Gastrocnemius medialis (tissue), 4 donors: ENCODE results near the gene C5AR1. TPM values are rescaled to one million over a fixed set of nuclear protein-coding genes. Genes with fewer than 3 reads are reported as not detected.
A peak's percentile ranks its signal among the peaks of the same experiment; 100 is the strongest.
"Not testable (repeated sequence)": the region's sequence is repeated elsewhere in the genome, so short reads cannot be mapped to it uniquely, and the experiment has no call there.

Experiments
- ATAC-seq, 2 donors: fragments of 150-250 bp; one replicate each; pipeline ENCODE4 v1.9.1; 2016
- DNase-seq, 2 donors: peaks; one replicate each; pipeline ENCODE4 v3.0.0-alpha.2; 2019
- H3K27ac ChIP-seq, 4 donors: fragments of 200-600 bp; sonication (generic); 1 replicate in 1 of 4; 2 replicates in 3 of 4; pipeline ENCODE4 v1.5.1; 2016 to 2018; ENCODE audit warnings: mild to moderate bottlenecking in 2 of 4, moderate library complexity in 1 of 4
- H3K27me3 ChIP-seq, 3 donors: fragments of 200-600 bp; sonication (generic) in 2 of 3; 1 replicate in 1 of 3; 2 replicates in 2 of 3; pipeline versions ENCODE4 v1.5.1 to v1.6.0; 2016 to 2019; ENCODE audit warnings: mild to moderate bottlenecking in 1 of 3, moderate library complexity in 1 of 3
- H3K36me3 ChIP-seq, 2 donors: fragments of 200-600 bp; sonication (generic) in 1 of 2; one replicate each; pipeline ENCODE4 v1.5.1; 2017 to 2018
- H3K4me1 ChIP-seq, 2 donors: fragments of 200-600 bp; sonication (generic) in 1 of 2; one replicate each; pipeline ENCODE4 v1.5.1; 2016 to 2017; ENCODE audit warnings: mild to moderate bottlenecking in 2 of 2
- H3K4me3 ChIP-seq, 4 donors: fragments of 200-600 bp; sonication (generic) in 3 of 4; 1 replicate in 1 of 4; 2 replicates in 3 of 4; pipeline ENCODE4 v1.5.1; 2016 to 2019; ENCODE audit warnings: mild to moderate bottlenecking in 2 of 4
- H3K9me3 ChIP-seq, 3 donors: fragments of 200-600 bp; sonication (generic) in 2 of 3; 1 replicate in 1 of 3; 2 replicates in 2 of 3; pipeline ENCODE4 v1.5.1; 2016 to 2019
- POLR2A ChIP-seq, 2 donors: fragments of 450-650 bp; IDR thresholded peaks; one replicate each; pipeline ENCODE4 v1.6.1; 2017; ENCODE audit warnings: antibody characterized with exemption in 2 of 2, mild to moderate bottlenecking in 2 of 2, moderate library complexity in 2 of 2
- in situ Hi-C, 4 donors: fragments of 200-750 bp; cut with MboI; loops; one replicate each; pipeline versions ENCODE4 v1.15.0 to v1.8.0; 2017; ENCODE audit warnings: low sequenced_read_pairs in 4 of 4
- intact Hi-C: fragments of 100-400 bp; cut with DNase I; formaldehyde crosslinking; loops from one replicate; pipeline ENCODE4 v1.15.1; 2023; ENCODE audit warnings: low total_unique reads
- total RNA-seq, 4 donors: library from RNA; depleted of rRNA; stranded (reverse); fragments of >200 nt; gene quantifications; one replicate each; pipeline versions ENCODE4 v1.1.0 to v1.2.3, GENCODE V29; 2016
- TF ChIP-seq, protein P1 (sequence below), 5 experiments: fragments of 450-650 bp in 3 of 5; fragments of 200-600 bp in 2 of 5; sonication (generic) in 2 of 5; IDR thresholded peaks in 4 of 5; conservative IDR thresholded peaks in 1 of 5; 1 replicate in 4 of 5; 2 replicates in 1 of 5; pipeline ENCODE4 v1.5.1; 2016 to 2019; ENCODE audit warnings: antibody characterized with exemption in 5 of 5, mild to moderate bottlenecking in 3 of 5, moderate library complexity in 3 of 5

The C5AR1 gene
- 1 to 10 TPM in 3 of 4 donors, under 1 TPM in 1; 0.27 to 3.7 (median 2.1) TPM for total RNA-seq

DNA sequence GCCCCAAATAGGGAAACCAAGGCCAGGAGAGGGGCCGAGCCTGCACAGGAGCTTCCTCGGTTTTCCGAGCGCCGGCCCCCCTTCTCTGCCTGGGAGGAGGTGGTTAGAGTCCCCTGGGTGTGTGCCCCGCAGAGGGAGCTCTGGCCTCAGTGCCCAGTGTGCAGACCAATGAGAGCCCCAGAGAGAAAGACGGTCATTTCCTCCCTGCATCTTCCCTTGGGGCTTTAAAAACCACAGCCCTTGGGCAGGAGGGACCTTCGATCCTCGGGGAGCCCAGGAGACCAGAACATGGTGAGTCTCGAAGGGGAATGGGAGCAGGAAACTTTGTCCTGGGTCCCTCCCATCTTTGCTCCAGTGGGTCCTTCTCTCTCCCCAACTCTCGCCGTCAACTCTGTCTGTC is at the start of gene C5AR1:
TSS of gene C5AR1 (plus strand) at position 254 of the 400 bp plus-strand sequence. CDS start at position 289, 35 bp downstream.
- Histone ChIP-seq H3K4me1 (peaks cover 0 to 4% of the 10 kb centered on the region in 2 donors), H3K9me3 (no peaks in the 10 kb centered on the region), H3K27ac (peak within 1 kb of the TSS in 1 of 4 donors; percentile 36), H3K4me3 (peak within 1 kb of the TSS in 1 of 4 donors; percentile 14), H3K27me3 (peaks cover 4 to 25% (median 13%) of the 10 kb centered on the region in 3 donors), H3K36me3 (no peaks in the 10 kb centered on the region)
- intact Hi-C loops (no loop called here), in situ Hi-C loops (no loop called here)
- TF ChIP-seq, protein P1, sequence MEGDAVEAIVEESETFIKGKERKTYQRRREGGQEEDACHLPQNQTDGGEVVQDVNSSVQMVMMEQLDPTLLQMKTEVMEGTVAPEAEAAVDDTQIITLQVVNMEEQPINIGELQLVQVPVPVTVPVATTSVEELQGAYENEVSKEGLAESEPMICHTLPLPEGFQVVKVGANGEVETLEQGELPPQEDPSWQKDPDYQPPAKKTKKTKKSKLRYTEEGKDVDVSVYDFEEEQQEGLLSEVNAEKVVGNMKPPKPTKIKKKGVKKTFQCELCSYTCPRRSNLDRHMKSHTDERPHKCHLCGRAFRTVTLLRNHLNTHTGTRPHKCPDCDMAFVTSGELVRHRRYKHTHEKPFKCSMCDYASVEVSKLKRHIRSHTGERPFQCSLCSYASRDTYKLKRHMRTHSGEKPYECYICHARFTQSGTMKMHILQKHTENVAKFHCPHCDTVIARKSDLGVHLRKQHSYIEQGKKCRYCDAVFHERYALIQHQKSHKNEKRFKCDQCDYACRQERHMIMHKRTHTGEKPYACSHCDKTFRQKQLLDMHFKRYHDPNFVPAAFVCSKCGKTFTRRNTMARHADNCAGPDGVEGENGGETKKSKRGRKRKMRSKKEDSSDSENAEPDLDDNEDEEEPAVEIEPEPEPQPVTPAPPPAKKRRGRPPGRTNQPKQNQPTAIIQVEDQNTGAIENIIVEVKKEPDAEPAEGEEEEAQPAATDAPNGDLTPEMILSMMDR (IDR thresholded peaks at IDR 0.05 in 4 of 5, conservative IDR thresholded peaks at IDR 0.05 in 1 of 5), result no peak
- TF ChIP-seq POLR2A (IDR thresholded peaks at IDR 0.05), result peak; percentile 14 to 42
- peak in 1 of 2 donors; percentile 16 for DNase-seq
- ATAC-seq, result no peak

DNA sequence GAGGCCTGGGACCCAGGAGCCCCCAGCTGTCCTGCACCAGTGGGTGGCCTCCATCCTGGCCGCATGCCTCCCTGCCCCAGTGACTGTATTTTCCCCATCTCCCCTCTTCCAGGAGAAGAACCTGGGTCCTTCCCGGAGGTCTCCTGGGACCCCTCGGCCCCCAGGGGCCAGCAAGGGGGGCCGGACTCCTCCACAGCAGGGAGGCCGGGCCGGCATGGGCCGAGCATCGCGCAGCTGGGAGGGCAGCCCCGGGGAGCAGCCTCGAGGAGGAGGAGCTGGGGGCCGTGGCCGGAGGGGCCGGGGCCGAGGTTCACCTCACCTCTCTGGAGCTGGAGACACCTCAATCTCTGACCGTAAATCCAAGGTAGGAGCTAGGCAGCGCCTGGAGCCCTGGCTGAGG is 49.2 kb upstream of the C5AR1 start:
- ATAC-seq, result no peak
- no peak for DNase-seq

DNA sequence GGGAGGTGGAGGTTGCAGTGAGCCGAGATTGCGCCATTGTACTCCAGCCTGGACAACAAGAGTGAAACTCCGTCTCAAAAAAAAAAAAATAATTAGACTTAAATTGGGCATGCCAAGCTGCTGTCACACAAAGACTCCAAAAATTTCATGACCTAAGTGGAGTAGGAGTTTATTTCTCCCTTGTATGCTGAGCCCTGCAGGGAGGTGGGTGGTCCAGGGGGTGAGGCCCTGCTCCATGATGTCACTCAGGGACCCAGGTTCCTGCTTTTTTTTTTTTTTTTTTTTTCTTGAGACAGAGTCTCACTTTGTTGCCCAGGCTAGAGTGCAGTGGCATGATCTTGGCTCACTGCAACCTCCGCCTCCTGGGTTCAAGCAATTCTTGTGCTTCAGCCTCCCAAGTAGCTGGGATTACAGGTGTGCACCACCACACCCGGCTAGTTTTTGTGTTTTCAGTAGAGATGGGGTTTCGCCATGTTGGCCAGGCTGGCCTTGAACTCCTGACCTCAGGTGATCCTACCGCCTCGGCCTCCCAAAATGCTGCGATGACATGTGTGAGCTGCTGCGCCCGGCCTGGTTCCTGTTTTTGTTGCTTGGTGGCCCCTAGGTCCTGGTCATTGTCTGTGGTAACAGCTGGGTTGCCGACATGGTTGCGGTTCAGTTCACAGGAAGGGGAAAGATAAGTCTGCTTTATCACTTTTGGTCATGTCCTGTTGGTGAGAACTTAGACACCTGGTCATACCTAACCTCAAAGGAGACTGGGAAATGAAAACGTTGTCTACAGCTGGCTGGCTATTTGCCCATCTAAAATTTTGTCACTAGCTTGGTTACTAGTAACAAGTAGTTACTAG is 47.5 kb upstream of the C5AR1 start:
- DNase-seq, H3K4me3 ChIP-seq, H3K27ac ChIP-seq, H3K27me3 ChIP-seq, ATAC-seq, intact Hi-C loops, H3K9me3 ChIP-seq, in situ Hi-C loops: not testable (repeated sequence)
- Histone ChIP-seq H3K4me1 (peaks cover 14 to 20% of the 10 kb centered on the region in 2 donors), H3K36me3 (peaks cover 0 to 69% of the 10 kb centered on the region in 2 donors)

More for the DNA sequence above, 49.2 kb upstream of the C5AR1 start:
- Histone ChIP-seq H3K4me1 (peaks cover 16% of the 10 kb centered on the region in 2 donors), H3K4me3 (no peak overlapping the region), H3K27ac (no peak overlapping the region), H3K9me3 (no peaks in the 10 kb centered on the region), H3K36me3 (peaks cover 0 to 54% of the 10 kb centered on the region in 2 donors), H3K27me3 (no peaks in the 10 kb centered on the region)
- intact Hi-C loops, result no loop called here
- no peak for TF ChIP-seq POLR2A (IDR thresholded peaks at IDR 0.05)
- TF ChIP-seq, protein P1 (IDR thresholded peaks at IDR 0.05 in 4 of 5, conservative IDR thresholded peaks at IDR 0.05 in 1 of 5), result no peak
- in situ Hi-C loops, result no loop called here

DNA sequence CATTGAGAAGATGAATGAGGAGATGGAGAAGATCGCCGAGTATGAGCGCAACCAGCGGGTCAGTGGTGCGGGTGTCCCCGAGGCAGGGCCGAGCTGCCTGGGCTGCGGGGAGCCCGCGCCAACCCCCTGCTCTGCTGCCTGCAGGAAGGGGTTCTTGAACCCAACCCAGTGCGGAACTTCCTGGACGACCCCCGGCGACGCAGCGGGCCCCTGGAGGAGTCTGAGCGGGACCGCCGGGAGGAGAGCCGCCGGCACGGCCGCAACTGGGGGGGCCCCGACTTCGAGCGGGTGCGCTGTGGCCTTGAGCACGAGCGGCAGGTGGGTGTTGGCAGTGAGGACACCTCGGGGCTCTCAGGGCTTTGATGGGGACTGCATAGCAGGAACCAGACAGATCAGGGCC is 45.0 kb upstream of the C5AR1 start:
- H3K27me3 ChIP-seq, result no peaks in the 10 kb centered on the region
- H3K36me3 ChIP-seq, result peaks cover 0 to 64% of the 10 kb centered on the region in 2 donors
- no peak overlapping the region for H3K4me3 ChIP-seq
- in situ Hi-C loops, result no loop called here
- DNase-seq (no peak), ATAC-seq (no peak)
- intact Hi-C loops, result no loop called here
- H3K4me1 ChIP-seq, result peaks cover 6 to 12% of the 10 kb centered on the region in 2 donors
- no peak overlapping the region for H3K27ac ChIP-seq
- no peak for TF ChIP-seq POLR2A (IDR thresholded peaks at IDR 0.05)
- TF ChIP-seq, protein P1 (IDR thresholded peaks at IDR 0.05 in 4 of 5, conservative IDR thresholded peaks at IDR 0.05 in 1 of 5), result no peak
- H3K9me3 ChIP-seq, result no peaks in the 10 kb centered on the region

DNA sequence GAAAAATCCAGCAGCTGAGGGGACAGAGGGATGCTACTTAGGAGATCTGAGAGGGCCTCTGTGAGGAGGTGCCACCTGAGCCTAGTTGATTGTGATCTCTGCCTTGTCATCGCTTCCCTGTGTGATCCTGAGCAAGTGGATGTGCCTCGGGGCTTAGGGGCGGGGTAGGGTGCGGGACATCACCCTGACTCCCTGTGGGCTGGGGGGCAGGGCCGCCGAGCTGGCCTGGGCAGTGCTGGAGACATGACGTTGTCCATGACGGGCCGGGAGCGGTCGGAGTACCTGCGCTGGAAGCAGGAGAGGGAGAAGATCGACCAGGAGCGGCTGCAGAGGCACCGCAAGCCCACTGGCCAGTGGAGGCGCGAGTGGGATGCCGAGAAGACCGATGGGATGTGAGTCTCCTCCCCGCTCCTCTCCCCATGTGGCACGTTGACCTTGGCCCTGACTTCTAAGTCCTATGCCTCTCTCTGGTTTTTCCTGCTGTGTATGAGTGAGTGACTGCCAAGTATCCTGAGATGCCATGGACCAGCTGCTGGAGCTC is 43.2 kb upstream of the C5AR1 start:
- TF ChIP-seq, protein P1 (IDR thresholded peaks at IDR 0.05 in 4 of 5, conservative IDR thresholded peaks at IDR 0.05 in 1 of 5), result no peak
- TF ChIP-seq POLR2A (IDR thresholded peaks at IDR 0.05), result no peak
- peaks cover 0 to 63% of the 10 kb centered on the region in 2 donors for H3K36me3 ChIP-seq
- peaks cover 6 to 12% of the 10 kb centered on the region in 2 donors for H3K4me1 ChIP-seq
- H3K27me3 ChIP-seq, result no peaks in the 10 kb centered on the region
- in situ Hi-C loops (no loop called here), intact Hi-C loops (no loop called here)
- DNase-seq, result no peak
- ATAC-seq, result no peak
- peak overlapping the region in 2 of 4 donors; percentile 56 to 67 for H3K27ac ChIP-seq
- H3K9me3 ChIP-seq, result no peaks in the 10 kb centered on the region
- H3K4me3 ChIP-seq, result no peak overlapping the region
